Liver (tissue), 9 donors: Measurements from ENCODE around the gene RAB27B. TPM values are rescaled to one million over a fixed set of nuclear protein-coding genes. Genes with fewer than 3 reads are reported as not detected.

ENCODE experiments used
- DNase-seq: peaks from one replicate; pipeline ENCODE4 v3.0.0-alpha.2; 2017; ENCODE audit warnings: low spot score
- H3K27ac ChIP-seq, 2 donors: one replicate each; pipeline ENCODE4 v1.7.0; 2013; ENCODE audit warnings: inconsistent platforms in 2 of 2, low read length in 2 of 2, control low read depth in 1 of 2, low read depth in 1 of 2, mild to moderate bottlenecking in 1 of 2
- H3K27me3 ChIP-seq, 4 donors: one replicate each; pipeline versions ENCODE4 v1.6.1 to v1.7.0; 2013; ENCODE audit warnings: low read length in 3 of 4, inconsistent platforms in 1 of 4, mild to moderate bottlenecking in 1 of 4, moderate library complexity in 1 of 4; ENCODE audit not compliant: control insufficient read depth in 4 of 4, insufficient read depth in 4 of 4
- H3K36me3 ChIP-seq, 4 donors: one replicate each; pipeline versions ENCODE4 v1.6.1 to v1.7.0; 2013; ENCODE audit warnings: low read length in 3 of 4, mild to moderate bottlenecking in 3 of 4, low read depth in 1 of 4, moderate library complexity in 1 of 4; ENCODE audit not compliant: control insufficient read depth in 4 of 4, insufficient read depth in 3 of 4
- H3K4me1 ChIP-seq, 4 donors: one replicate each; pipeline versions ENCODE4 v1.6.1 to v1.7.0; 2013; ENCODE audit warnings: low read length in 3 of 4, mild to moderate bottlenecking in 3 of 4, moderate library complexity in 1 of 4; ENCODE audit not compliant: control insufficient read depth in 4 of 4, insufficient read depth in 4 of 4
- H3K4me3 ChIP-seq, 3 donors: one replicate each; pipeline versions ENCODE4 v1.6.1 to v1.7.0; 2013; ENCODE audit warnings: low read length in 3 of 3, control low read depth in 1 of 3, low read depth in 1 of 3, mild to moderate bottlenecking in 1 of 3
- H3K9ac ChIP-seq, 2 donors: one replicate each; pipeline ENCODE4 v1.7.0; 2013; ENCODE audit warnings: low read length in 2 of 2, mild to moderate bottlenecking in 2 of 2, moderate library complexity in 2 of 2, control low read depth in 1 of 2, low read depth in 1 of 2
- H3K9me3 ChIP-seq, 4 donors: one replicate each; pipeline versions ENCODE4 v1.6.1 to v1.7.0; 2013; ENCODE audit warnings: low read length in 3 of 4; ENCODE audit not compliant: control insufficient read depth in 4 of 4
- CTCF ChIP-seq: fragments of 150-350 bp; IDR thresholded peaks from 2 replicates; pipeline ENCODE4 v1.5.1; 2017; ENCODE audit warnings: improper control_type of control experiment, low read depth, low read length; ENCODE audit not compliant: missing input control
- EGR1 ChIP-seq, 2 donors: IDR thresholded peaks; 2 replicates each; pipeline ENCODE4 v1.6.1; 2016 to 2018; ENCODE audit warnings: antibody characterized with exemption in 2 of 2, low read depth in 2 of 2
- FOXA1 ChIP-seq: IDR thresholded peaks from 2 replicates; pipeline ENCODE4 v1.6.1; 2016; ENCODE audit warnings: antibody characterized with exemption
- HNF4A ChIP-seq, 2 donors: conservative IDR thresholded peaks; 2 replicates each; pipeline ENCODE4 v1.6.1; 2016; ENCODE audit warnings: antibody characterized with exemption in 2 of 2, mild to moderate bottlenecking in 2 of 2
- JUND ChIP-seq, 2 donors: IDR thresholded peaks; 2 replicates each; pipeline ENCODE4 v1.6.1; 2016; ENCODE audit warnings: antibody characterized with exemption in 2 of 2
- RAD21 ChIP-seq, 2 donors: IDR thresholded peaks; 2 replicates each; pipeline ENCODE4 v1.6.1; 2016; ENCODE audit warnings: antibody characterized with exemption in 2 of 2, mild to moderate bottlenecking in 2 of 2
- REST ChIP-seq: IDR thresholded peaks from 2 replicates; pipeline ENCODE4 v1.6.1; 2016; ENCODE audit warnings: antibody characterized with exemption, mild to moderate bottlenecking
- TAF1 ChIP-seq: conservative IDR thresholded peaks from 2 replicates; pipeline ENCODE4 v1.6.1; 2016; ENCODE audit warnings: antibody characterized with exemption, mild to moderate bottlenecking
- YY1 ChIP-seq: IDR thresholded peaks from 2 replicates; pipeline ENCODE4 v1.6.1; 2016; ENCODE audit warnings: antibody characterized with exemption, mild to moderate bottlenecking
- ZBTB33 ChIP-seq: IDR thresholded peaks from 2 replicates; pipeline ENCODE4 v1.6.1; 2016; ENCODE audit warnings: antibody characterized with exemption
- WGBS: extraction: QIAGEN DNeasy Blood & Tissue Kit; methylation state at CpG from one replicate; pipeline ENCODE4 v1.1.7; 2013; 5-methylcytosine and 5-hydroxymethylcytosine counted together
- polyA plus RNA-seq, 2 donors: library from polyadenylated mRNA; stranded (reverse) in 1 of 2; unstranded in 1 of 2; fragments of 200-250 nt in 1 of 2; fragments of >200 nt in 1 of 2; fragmentation: Nextera tagmentation in 1 of 2; extraction: Ambion mirVana in 1 of 2; gene quantifications; one replicate each; pipeline versions ENCODE4 v1.2.1 to v1.2.3, GENCODE V29; 2013 to 2015
- total RNA-seq, 2 donors: library from RNA; depleted of rRNA; stranded (reverse); fragments of >200 nt; gene quantifications; one replicate each; pipeline ENCODE4 v1.2.3, GENCODE V29; 2014
- donor health status: healthy.
- donor health status: healthy.
- donor health status: healthy.
- donor health status: healthy.
- donor health status: healthy.

The RAB27B gene
- total and polyA plus RNA-seq, 4 donors = 0.13 to 4.5 (median 0.24) TPM

GRCh38 chr18:54783139-54783538 is 45.1 kb upstream of the RAB27B start:
- Histone ChIP-seq H3K9ac (no peak overlapping the region), H3K4me1 (no peaks in the 10 kb centered on the region), H3K27me3 (no peaks in the 10 kb centered on the region), H3K4me3 (no peak overlapping the region), H3K9me3 (no peaks in the 10 kb centered on the region), H3K27ac (no peak overlapping the region), H3K36me3 (no peaks in the 10 kb centered on the region)
- WGBS = 88% methylated on average over 1 of the region's 1 CpG
- TF ChIP-seq RAD21 (IDR thresholded peaks at IDR 0.05) (no peak), YY1 (no peak), EGR1 (IDR thresholded peaks at IDR 0.05; ENCODE audit: low read depth in 2 of 2) (no peak), FOXA1 (no peak), TAF1 (no peak), REST (no peak), CTCF (no peak)
- DNase-seq = no peak

GRCh38 chr18:54786206-54786605 is 42.1 kb upstream of the RAB27B start:
- TF ChIP-seq REST = no peak
- TF ChIP-seq CTCF = no peak
- no peak for TF ChIP-seq JUND (IDR thresholded peaks at IDR 0.05)
- TF ChIP-seq HNF4A (conservative IDR thresholded peaks at IDR 0.05) = no peak
- no peak for TF ChIP-seq ZBTB33
- 100% methylated on average over 1 of the region's 1 CpG for WGBS
- H3K9me3 ChIP-seq = no peaks in the 10 kb centered on the region
- H3K27me3 ChIP-seq = no peaks in the 10 kb centered on the region
- H3K4me1 ChIP-seq = no peaks in the 10 kb centered on the region
- no peak overlapping the region for H3K4me3 ChIP-seq
- H3K9ac ChIP-seq = no peak overlapping the region
- H3K27ac ChIP-seq = no peak overlapping the region
- no peaks in the 10 kb centered on the region for H3K36me3 ChIP-seq
- no peak for DNase-seq
